A549 (cell line): ENCODE data around the gene PANX2. TPM values are rescaled to one million over a fixed set of nuclear protein-coding genes. Genes with fewer than 3 reads are reported as not detected.
A peak's percentile ranks its signal among the peaks of the same experiment; 100 is the strongest.

ENCODE experiments used
- ATAC-seq, 2 experiments: fragments of 200-7000 bp in 1 of 2; fragments of >200 bp in 1 of 2; cut with Nextera tagmentation in 1 of 2; cut with Tn5 transposase in 1 of 2; 3 replicates each; pipeline versions ENCODE4 v1.8.0 to v1.9.1; 2018 to 2020; ENCODE audit warnings: mild to moderate bottlenecking in 1 of 2, moderate library complexity in 1 of 2
- CTCF ChIA-PET: fragments of 300-600 bp; sonication (Branson Sonifier 250); formaldehyde crosslinking; extraction: SDS; loops from one replicate; lab custom pipeline; 2021; ENCODE audit warnings: antibody characterized with exemption, inconsistent platforms; lab: Yijun Ruan, JAX
- POLR2A ChIA-PET: fragments of 350-600 bp; formaldehyde crosslinking; extraction: SDS; loops from one replicate; lab custom pipeline; 2021; ENCODE audit warnings: antibody characterized with exemption, inconsistent platforms; lab: Yijun Ruan, JAX
- DNase-seq, 2 experiments: peaks; one replicate each; pipeline versions ENCODE4 v3.0.0 to v3.0.0-alpha.2; 2011 to 2016; ENCODE audit warnings: low read depth in 1 of 2, low spot score in 1 of 2
- FAIRE-seq: peaks from 2 replicates; lab custom pipeline; 2011; peaks lifted over from hg19 to GRCh38; lab: Jason Lieb, UNC
- H3K27ac ChIP-seq, 2 experiments: fragments of >200 bp; sonication (Bioruptor Twin); formaldehyde crosslinking; 3 replicates each; pipeline ENCODE4 v1.5.1; 2016 to 2017
- H3K4me1 ChIP-seq: fragments of >200 bp; sonication (Bioruptor Twin); formaldehyde crosslinking; 3 replicates; pipeline ENCODE4 v1.6.1; 2016
- H3K4me2 ChIP-seq: fragments of >200 bp; sonication (Bioruptor Twin); formaldehyde crosslinking; 3 replicates; pipeline ENCODE4 v1.6.1; 2016
- H3K4me3 ChIP-seq: fragments of >200 bp; sonication (Bioruptor Twin); formaldehyde crosslinking; 3 replicates; pipeline ENCODE4 v1.5.1; 2016
- H3K9me3 ChIP-seq: fragments of >200 bp; sonication (Bioruptor Twin); formaldehyde crosslinking; 3 replicates; pipeline ENCODE4 v1.6.1; 2016
- BHLHE40 ChIP-seq: IDR thresholded peaks from 2 replicates; pipeline ENCODE4 v1.6.1; 2012; ENCODE audit warnings: low read depth, low read length, inconsistent platforms
- CTCF ChIP-seq: fragments of >200 bp; sonication (Bioruptor Twin); formaldehyde crosslinking; IDR thresholded peaks from 3 replicates; pipeline ENCODE4 v1.5.1; 2016
- EHF ChIP-seq: fragments of 250-450 bp; sonication (Bioruptor Pico); IDR thresholded peaks from 2 replicates; pipeline ENCODE4 v1.5.0; 2020; ENCODE audit warnings: mild to moderate bottlenecking
- FOSL2 ChIP-seq, 2 experiments: fragments of 450-650 bp in 1 of 2; fragments of >200 bp in 1 of 2; sonication (Bioruptor Twin) in 1 of 2; formaldehyde crosslinking; IDR thresholded peaks; 2 replicates each; pipeline versions ENCODE4 v1.5.0 to v1.6.1; 2016 to 2020; ENCODE audit warnings: mild to moderate bottlenecking in 1 of 2, moderate library complexity in 1 of 2
- HMGXB4 ChIP-seq: fragments of 250-450 bp; sonication (Bioruptor Pico); IDR thresholded peaks from 2 replicates; pipeline ENCODE4 v1.5.0; 2021; ENCODE audit warnings: mild to moderate bottlenecking, moderate library complexity, borderline replicate concordance
- JUN ChIP-seq, 2 experiments: fragments of >200 bp; sonication (Bioruptor Twin); formaldehyde crosslinking; IDR thresholded peaks; 2 replicates in 1 of 2; 3 replicates in 1 of 2; pipeline ENCODE4 v1.6.1; 2016 to 2017
- KDM5A ChIP-seq: fragments of 200-600 bp; sonication (generic); IDR thresholded peaks from 2 replicates; pipeline ENCODE4 v1.6.1; 2016; ENCODE audit warnings: antibody characterized with exemption, mild to moderate bottlenecking
- NFE2L2 ChIP-seq: fragments of 150-350 bp; conservative IDR thresholded peaks from 2 replicates; pipeline ENCODE4 v1.6.1; 2014; ENCODE audit warnings: low read length
- NPAS2 ChIP-seq: fragments of 250-450 bp; sonication (Bioruptor Pico); IDR thresholded peaks from 2 replicates; pipeline ENCODE4 v1.8.0; 2022; ENCODE audit warnings: mild to moderate bottlenecking, moderate library complexity, borderline replicate concordance
- PBX3 ChIP-seq: IDR thresholded peaks from 2 replicates; pipeline ENCODE4 v1.6.1; 2012
- POLR2A ChIP-seq: IDR thresholded peaks from 2 replicates; pipeline ENCODE4 v1.6.1; 2012; ENCODE audit warnings: mild to moderate bottlenecking, low read length
- SMC3 ChIP-seq: fragments of >200 bp; sonication (Bioruptor Twin); formaldehyde crosslinking; IDR thresholded peaks from 3 replicates; pipeline ENCODE4 v1.6.1; 2018; ENCODE audit warnings: inconsistent platforms
- WGBS: methylation state at CpG from one replicate; pipeline ENCODE4 v1.1.6; 2017; ENCODE audit errors: missing lambda C conversion rate; 5-methylcytosine and 5-hydroxymethylcytosine counted together
- polyA plus RNA-seq, 4 experiments: library from polyadenylated mRNA; depleted of rRNA in 3 of 4; stranded (reverse); fragments of >200 nt; fragmentation: RNase III in 1 of 4; extraction: RNeasy Plus Mini Kit Qiagen cat#74134 plus additional on column Dnase treatment in 1 of 4; gene quantifications; 2 replicates in 3 of 4; 3 replicates in 1 of 4; pipeline ENCODE4 v1.2.3, GENCODE V29; 2011 to 2017
- TF ChIP-seq, protein P1 (sequence below): fragments of 200-600 bp; sonication (generic); IDR thresholded peaks from 2 replicates; pipeline ENCODE4 v1.6.1; 2016; ENCODE audit warnings: antibody characterized with exemption, mild to moderate bottlenecking, moderate library complexity
- TF ChIP-seq, protein P2 (sequence below): fragments of >200 bp; sonication (Bioruptor Twin); formaldehyde crosslinking; IDR thresholded peaks from 3 replicates; pipeline ENCODE4 v1.6.1; 2016

The PANX2 gene
- polyA plus RNA-seq, 2 of the 4 experiments (the other 2 are of a cell fraction) = 1.6 to 4.4 TPM

DNA sequence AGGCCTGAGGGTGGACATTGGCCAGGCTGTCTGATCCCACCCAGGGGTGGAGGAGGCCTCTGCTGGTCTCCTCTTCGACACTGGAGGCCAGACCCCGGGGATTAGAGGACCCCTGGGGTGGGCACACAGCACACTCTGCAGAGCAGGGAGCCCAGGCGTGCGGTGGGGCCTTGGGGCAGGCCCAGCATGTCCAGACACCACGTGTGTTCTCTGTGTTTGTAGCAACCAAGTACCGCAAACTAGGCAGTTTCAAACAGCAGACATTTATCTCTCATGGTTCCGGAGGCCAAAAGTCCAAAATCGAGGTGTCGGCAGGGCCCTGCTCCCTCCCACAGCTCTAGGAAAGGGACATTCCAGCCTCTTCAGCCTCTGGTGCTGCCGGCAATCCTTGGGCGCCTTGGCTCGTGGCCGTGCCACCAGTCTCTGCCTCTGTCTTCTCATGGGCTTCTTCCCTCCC lies 1.5 kb downstream of the PANX2 start:
- ChIA-PET POLR2A (no interaction called here), CTCF (interaction anchor here (1.0 kb wide), 1 partner anchor 27 kb away, joined by 3 read pairs; no protein-coding TSS in a partner anchor)
- Histone ChIP-seq H3K4me3 (no peak overlapping the region), H3K9me3 (no peaks in the 10 kb centered on the region)
- DNase-seq = no peak
- no peak for TF ChIP-seq NFE2L2
- TF ChIP-seq, all 56 proteins: peak for 0
- H3K4me2 ChIP-seq = peak overlapping the region; percentile 96; the same call in 2 of the 3 replicates
- 86% methylated on average over 7 of the region's 13 CpGs for WGBS
- ATAC-seq (no peak; a peak in 1 of 6 replicates), FAIRE-seq (no peak)
- peaks cover 7% of the 10 kb centered on the region; the same call in 1 of the 3 replicates for H3K4me1 ChIP-seq
- H3K27ac ChIP-seq = no peak overlapping the region; a peak in 1 of 6 replicates

- TF ChIP-seq HMGXB4 (CRISPR knock-in tag) (no peak), KDM5A (no peak), NPAS2 (CRISPR knock-in tag) (no peak), EHF (no peak)
- TF ChIP-seq, protein P1, sequence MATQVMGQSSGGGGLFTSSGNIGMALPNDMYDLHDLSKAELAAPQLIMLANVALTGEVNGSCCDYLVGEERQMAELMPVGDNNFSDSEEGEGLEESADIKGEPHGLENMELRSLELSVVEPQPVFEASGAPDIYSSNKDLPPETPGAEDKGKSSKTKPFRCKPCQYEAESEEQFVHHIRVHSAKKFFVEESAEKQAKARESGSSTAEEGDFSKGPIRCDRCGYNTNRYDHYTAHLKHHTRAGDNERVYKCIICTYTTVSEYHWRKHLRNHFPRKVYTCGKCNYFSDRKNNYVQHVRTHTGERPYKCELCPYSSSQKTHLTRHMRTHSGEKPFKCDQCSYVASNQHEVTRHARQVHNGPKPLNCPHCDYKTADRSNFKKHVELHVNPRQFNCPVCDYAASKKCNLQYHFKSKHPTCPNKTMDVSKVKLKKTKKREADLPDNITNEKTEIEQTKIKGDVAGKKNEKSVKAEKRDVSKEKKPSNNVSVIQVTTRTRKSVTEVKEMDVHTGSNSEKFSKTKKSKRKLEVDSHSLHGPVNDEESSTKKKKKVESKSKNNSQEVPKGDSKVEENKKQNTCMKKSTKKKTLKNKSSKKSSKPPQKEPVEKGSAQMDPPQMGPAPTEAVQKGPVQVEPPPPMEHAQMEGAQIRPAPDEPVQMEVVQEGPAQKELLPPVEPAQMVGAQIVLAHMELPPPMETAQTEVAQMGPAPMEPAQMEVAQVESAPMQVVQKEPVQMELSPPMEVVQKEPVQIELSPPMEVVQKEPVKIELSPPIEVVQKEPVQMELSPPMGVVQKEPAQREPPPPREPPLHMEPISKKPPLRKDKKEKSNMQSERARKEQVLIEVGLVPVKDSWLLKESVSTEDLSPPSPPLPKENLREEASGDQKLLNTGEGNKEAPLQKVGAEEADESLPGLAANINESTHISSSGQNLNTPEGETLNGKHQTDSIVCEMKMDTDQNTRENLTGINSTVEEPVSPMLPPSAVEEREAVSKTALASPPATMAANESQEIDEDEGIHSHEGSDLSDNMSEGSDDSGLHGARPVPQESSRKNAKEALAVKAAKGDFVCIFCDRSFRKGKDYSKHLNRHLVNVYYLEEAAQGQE = no peak
- CTCF ChIA-PET = interaction anchor here (1.0 to 1.3 kb wide), 2 partner anchors 17 to 28 kb away, joined by 3 to 6 read pairs; no protein-coding TSS in a partner anchor
- Histone ChIP-seq H3K9me3 (no peaks in the 10 kb centered on the region), H3K4me3 (no peak overlapping the region), H3K4me1 (peaks cover 7% of the 10 kb centered on the region; the same call in 1 of the 3 replicates), H3K27ac (no peak overlapping the region), H3K4me2 (no peak overlapping the region)
- ATAC-seq = no peak
- FAIRE-seq = no peak
- 95% methylated on average over 13 of the region's 26 CpGs for WGBS
- POLR2A ChIA-PET = no interaction called here
- no peak for DNase-seq
Measured at GRCh38 chr22:50173311-50173982, 2.9 kb downstream of the PANX2 start.

GRCh38 chr22:50173983-50174355 lies 3.4 kb downstream of the PANX2 start:
- H3K4me2 ChIP-seq = no peak overlapping the region
- no peak for ATAC-seq
- no peak for DNase-seq
- H3K4me3 ChIP-seq = no peak overlapping the region
- TF ChIP-seq SMC3 (no peak), JUN (IDR thresholded peaks at IDR 0.05) (no peak), CTCF (no peak), PBX3 (no peak), HMGXB4 (CRISPR knock-in tag) (no peak), FOSL2 (IDR thresholded peaks at IDR 0.05) (no peak), FOSL2 (CRISPR knock-in tag; IDR thresholded peaks at IDR 0.05) (no peak), POLR2A (no peak), BHLHE40 (no peak)
- TF ChIP-seq, protein P2, sequence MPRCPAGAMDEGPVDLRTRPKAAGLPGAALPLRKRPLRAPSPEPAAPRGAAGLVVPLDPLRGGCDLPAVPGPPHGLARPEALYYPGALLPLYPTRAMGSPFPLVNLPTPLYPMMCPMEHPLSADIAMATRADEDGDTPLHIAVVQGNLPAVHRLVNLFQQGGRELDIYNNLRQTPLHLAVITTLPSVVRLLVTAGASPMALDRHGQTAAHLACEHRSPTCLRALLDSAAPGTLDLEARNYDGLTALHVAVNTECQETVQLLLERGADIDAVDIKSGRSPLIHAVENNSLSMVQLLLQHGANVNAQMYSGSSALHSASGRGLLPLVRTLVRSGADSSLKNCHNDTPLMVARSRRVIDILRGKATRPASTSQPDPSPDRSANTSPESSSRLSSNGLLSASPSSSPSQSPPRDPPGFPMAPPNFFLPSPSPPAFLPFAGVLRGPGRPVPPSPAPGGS = no peak
- no peak for FAIRE-seq
- 87% methylated on average over 4 of the region's 6 CpGs for WGBS
- ChIA-PET CTCF (interaction anchor here (1.3 to 1.9 kb wide), 2 partner anchors 16 to 25 kb away, joined by 6 to 7 read pairs; no protein-coding TSS in a partner anchor), POLR2A (no interaction called here)
- H3K27ac ChIP-seq = no peak overlapping the region
- peaks cover 7% of the 10 kb centered on the region; the same call in 1 of the 3 replicates for H3K4me1 ChIP-seq
- no peaks in the 10 kb centered on the region for H3K9me3 ChIP-seq
